HG03575 (cell line): ENCODE data around the gene SLN.
"Not testable (repeated sequence)": the region's sequence is repeated elsewhere in the genome, so short reads cannot be mapped to it uniquely, and the experiment has no call there.

ENCODE experiments used
- ATAC-seq: cut with Tn5 transposase; IDR thresholded peaks from one replicate; pipeline ENCODE4 v1.9.1; 2021; ENCODE audit not compliant: unreplicated experiment, insufficient number of reproducible peaks, low FRiP score; ENCODE audit errors: extremely low read depth

SLN gene

GRCh38 chr11:107711861-107712755 lies at the start of gene SLN:
SLN (minus strand) TSS chr11:107712056.
- no peak for ATAC-seq

GRCh38 chr11:107758719-107759355 lies 47.0 kb upstream of the SLN start:
- ATAC-seq = not testable (repeated sequence)

- ATAC-seq = no peak
Observed at GRCh38 chr11:107757661-107758060, 45.8 kb upstream of the SLN start.

GRCh38 chr11:107756553-107756952 lies 44.7 kb upstream of the SLN start:
- no peak for ATAC-seq

GRCh38 chr11:107752949-107753822 lies 41.3 kb upstream of the SLN start:
- ATAC-seq = no peak

DNA sequence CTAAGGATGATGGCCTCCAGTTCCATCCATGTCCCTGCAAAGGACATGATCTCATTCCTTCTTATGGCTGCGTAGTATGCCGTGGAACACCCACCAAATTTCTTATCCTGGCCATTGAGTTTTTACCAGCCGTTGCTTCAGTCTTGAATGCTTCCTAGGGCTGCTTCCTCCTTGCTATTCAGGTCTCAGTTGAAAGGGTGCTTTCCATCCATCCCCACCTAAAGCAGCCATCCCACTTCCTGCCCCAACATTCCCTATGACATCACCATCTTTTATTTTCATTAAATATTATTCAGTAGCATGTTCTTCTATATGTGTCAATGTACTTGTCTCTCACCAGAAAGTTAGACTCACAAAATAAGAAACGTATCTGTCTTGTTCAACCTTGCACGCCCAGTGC lies 40.7 kb upstream of the SLN start:
- no peak for ATAC-seq

DNA sequence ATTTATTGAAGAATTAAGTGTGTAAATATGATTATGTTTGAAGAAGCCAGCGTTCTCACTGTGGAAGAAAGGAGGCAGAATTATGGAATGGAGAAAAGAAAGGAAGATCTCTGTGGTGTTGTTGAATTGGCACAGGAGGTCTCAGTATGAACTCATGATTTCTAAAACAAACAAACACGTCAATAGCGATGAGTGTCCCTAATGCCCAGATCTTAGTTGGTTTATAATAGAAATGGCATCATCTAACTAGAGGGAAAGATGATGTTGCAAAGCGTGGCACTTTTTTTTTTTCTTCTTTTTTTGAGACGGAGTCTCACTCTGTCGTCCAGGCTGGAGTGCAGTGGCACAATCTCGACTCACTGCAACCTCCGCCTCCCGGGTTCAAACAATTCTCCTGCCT lies 39.2 kb upstream of the SLN start:
- ATAC-seq = no peak

GRCh38 chr11:107750313-107750712 lies 38.5 kb upstream of the SLN start:
- no peak for ATAC-seq

- no peak for ATAC-seq
Observed at GRCh38 chr11:107747622-107748021, 35.8 kb upstream of the SLN start.

DNA sequence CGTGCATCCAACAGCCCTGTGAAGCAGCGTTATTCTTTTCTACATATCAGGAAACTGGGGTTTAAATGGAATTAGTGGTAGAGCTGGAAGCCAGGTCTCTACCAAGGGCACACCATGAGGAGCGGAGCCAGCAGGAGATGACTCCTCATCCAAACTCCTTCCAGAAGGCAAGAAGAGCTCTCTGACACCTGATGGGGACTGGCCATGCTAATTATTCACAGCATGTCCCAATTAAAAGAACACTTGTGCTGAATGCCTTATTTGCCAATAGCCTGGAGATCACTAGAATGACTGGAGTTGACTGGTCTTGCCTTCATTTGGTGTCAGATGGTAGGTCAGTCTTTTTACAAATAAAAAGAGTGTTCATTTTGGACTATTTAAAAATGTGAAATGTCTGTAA lies 32.9 kb upstream of the SLN start:
- ATAC-seq = no peak

- ATAC-seq = no peak
Observed at GRCh38 chr11:107743191-107743590, 31.3 kb upstream of the SLN start.

DNA sequence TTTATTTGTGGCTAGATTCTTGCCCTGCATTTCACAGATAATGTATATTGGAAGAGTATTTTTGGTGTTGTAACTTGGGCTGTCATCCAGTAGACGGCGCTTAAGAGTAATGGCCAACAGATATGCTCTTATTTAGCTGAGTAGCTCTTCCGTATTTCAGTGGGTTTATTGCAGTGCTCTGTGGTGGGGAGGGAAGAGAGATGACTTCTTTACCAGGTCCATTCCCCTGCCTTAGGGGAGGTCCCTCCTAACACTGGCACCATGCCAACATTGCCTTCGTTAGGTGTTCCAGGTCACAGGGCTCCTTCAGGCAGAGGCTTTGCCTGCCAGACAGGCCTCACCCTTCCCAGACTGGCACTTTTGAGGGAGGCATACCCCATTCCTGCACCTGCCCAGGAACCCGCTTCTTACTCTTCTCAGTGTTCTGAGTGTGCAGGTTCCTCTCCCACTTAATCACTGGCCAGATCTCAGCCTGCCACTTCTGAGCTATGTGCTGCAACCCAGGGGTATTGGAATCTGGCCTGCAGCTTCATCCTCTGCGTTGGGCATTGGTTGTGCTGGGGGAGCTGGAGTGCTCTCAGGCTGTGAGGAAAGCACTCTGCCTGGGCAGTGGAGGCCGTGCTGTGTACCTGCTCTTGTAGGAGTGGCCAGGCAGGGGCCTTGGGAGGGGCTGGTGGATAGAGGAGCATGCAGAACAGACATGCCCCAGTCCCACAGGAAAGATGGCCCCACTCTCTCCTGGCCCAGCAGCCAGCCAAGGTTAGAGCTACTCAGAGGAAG lies 29.4 kb upstream of the SLN start:
- peak; percentile 68 for ATAC-seq

- ATAC-seq = no peak
Observed at GRCh38 chr11:107740271-107740670, 28.4 kb upstream of the SLN start.

DNA sequence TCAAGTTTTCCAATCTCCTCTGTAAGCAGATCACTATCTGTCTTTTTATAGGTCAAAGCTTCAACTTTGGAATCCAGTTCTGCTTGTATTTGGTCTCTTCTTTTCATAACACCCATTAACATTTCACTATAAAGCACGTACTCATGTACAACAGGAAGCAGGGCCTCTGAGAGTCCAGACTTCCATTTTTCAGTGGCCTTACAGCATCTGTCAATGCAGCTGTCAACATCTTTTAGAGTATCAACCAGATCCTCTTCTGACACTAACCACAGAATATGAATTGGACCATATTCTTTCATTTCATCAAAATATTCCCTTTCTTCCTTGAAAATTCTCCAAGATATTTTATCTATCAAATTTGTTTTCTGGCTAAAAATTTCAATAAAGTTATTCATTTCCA lies 24.7 kb upstream of the SLN start:
- ATAC-seq = no peak

DNA sequence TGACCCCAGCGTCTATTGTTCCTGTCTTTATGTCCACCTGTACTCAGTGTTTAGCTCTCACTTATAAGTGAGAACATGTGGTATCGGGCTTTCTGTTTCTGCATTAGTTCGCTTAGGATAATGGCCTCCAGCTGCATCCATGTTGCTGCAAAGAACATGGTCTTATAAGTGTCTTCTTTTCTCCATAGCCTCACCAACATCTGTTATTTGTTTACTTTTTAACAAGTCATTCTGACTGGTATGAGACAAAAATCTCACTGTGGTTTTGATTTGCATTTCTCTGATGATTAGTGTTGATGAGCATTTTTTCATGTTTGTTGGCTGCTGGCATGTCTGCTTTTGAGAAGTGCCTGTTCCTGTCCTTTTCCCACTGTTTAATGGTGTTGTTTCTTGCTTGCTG lies 21.7 kb upstream of the SLN start:
- ATAC-seq = no peak

DNA sequence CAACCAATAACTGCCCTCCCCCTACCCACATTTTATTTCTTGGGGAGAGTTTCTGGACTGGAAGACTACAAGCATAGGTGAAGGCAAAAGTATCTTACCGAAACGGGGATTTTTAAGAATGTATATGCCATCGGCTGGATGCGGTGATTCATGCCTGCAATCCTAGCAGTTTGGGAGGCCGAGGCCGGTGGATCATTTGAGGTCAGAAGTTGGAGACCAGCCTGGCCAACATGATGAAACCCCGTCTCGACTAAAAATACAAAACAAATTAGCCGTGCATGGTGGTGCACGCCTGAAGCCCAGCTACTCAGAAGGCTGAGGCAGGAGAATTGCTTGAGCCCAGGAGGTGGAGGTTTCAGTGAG lies 20.8 kb upstream of the SLN start:
- no peak for ATAC-seq

DNA sequence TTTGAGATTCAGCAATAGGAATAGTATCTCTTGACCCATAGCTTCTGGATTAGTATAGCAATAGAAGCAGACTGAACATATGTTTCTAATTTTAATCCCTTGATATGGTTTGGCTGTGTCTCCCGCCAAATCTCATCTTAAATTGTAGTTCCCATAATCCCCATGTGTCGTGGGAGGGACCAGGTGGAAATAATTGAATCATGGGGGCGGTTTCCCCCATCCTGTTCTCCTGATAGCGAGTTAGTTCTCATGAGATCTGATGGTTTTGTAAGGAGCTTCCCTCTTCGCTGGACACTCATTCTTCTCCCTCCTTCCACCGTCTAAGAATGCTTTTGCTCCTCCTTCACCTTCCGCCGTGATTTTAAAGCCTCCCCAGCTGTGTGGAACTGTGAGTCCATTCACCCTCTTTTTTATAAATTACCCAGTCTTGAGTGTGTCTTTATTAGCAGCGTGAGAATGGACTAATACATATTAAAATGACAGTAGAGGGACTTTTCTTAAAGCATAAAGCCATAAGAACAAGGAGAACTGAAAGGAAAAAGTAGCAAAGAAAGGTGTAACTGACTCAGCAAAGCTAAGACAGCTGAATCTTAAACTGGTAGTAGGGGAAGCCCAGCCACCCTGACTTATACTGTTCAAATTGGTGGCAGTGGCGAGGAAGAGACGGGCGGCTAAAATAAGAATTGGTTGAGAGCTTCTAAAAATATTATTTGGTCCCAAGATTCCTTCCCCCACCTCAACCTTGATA lies 20.3 kb upstream of the SLN start:
- no peak for ATAC-seq

GRCh38 chr11:107722662-107723061 lies 10.8 kb upstream of the SLN start:
- no peak for ATAC-seq
